GM21360 (cell line): ENCODE data around the gene SEMA3E.
"Not testable (repeated sequence)": the region's sequence is repeated elsewhere in the genome, so short reads cannot be mapped to it uniquely, and the experiment has no call there.

Experiments used
- ATAC-seq: cut with Tn5 transposase; IDR thresholded peaks from one replicate; pipeline ENCODE4 v1.9.1; 2021; ENCODE audit warnings: mild to moderate bottlenecking, moderate library complexity; ENCODE audit not compliant: unreplicated experiment

SEMA3E gene

GRCh38 chr7:83457022-83457892, 191.7 kb downstream of the SEMA3E start:
- no peak for ATAC-seq

GRCh38 chr7:83456413-83456812, 192.5 kb downstream of the SEMA3E start:
- no peak for ATAC-seq

- ATAC-seq, result no peak
Observed at GRCh38 chr7:83455612-83456011, 193.3 kb downstream of the SEMA3E start.

- ATAC-seq, result no peak
Observed at GRCh38 chr7:83452256-83452655, 196.7 kb downstream of the SEMA3E start.

- no peak for ATAC-seq
Observed at GRCh38 chr7:83451501-83452045, 197.4 kb downstream of the SEMA3E start.

- no peak for ATAC-seq
Observed at GRCh38 chr7:83449781-83450180, 199.2 kb downstream of the SEMA3E start.

GRCh38 chr7:83447681-83448080, 201.3 kb downstream of the SEMA3E start:
- ATAC-seq, result no peak

- no peak for ATAC-seq
Observed at GRCh38 chr7:83446102-83446669, 202.8 kb downstream of the SEMA3E start.

GRCh38 chr7:83442911-83443310, 206.0 kb downstream of the SEMA3E start:
- ATAC-seq, result no peak

- no peak for ATAC-seq
Observed at GRCh38 chr7:83439026-83439425, 209.9 kb downstream of the SEMA3E start.

GRCh38 chr7:83430289-83430688, 218.7 kb downstream of the SEMA3E start:
- not testable (repeated sequence) for ATAC-seq

GRCh38 chr7:83429493-83429892, 219.4 kb downstream of the SEMA3E start:
- no peak for ATAC-seq

GRCh38 chr7:83427884-83428283, 221.1 kb downstream of the SEMA3E start:
- no peak for ATAC-seq

- ATAC-seq, result no peak
Observed at GRCh38 chr7:83426325-83426724, 222.6 kb downstream of the SEMA3E start.

GRCh38 chr7:83419013-83419412, 229.9 kb downstream of the SEMA3E start:
- no peak for ATAC-seq

- ATAC-seq, result no peak
Observed at GRCh38 chr7:83415840-83416239, 233.1 kb downstream of the SEMA3E start.

- no peak for ATAC-seq
Observed at GRCh38 chr7:83414947-83415346, 234.0 kb downstream of the SEMA3E start.

GRCh38 chr7:83413831-83414230, 235.1 kb downstream of the SEMA3E start:
- no peak for ATAC-seq

GRCh38 chr7:83413424-83413823, 235.5 kb downstream of the SEMA3E start:
- ATAC-seq, result no peak

- ATAC-seq, result peak; percentile 66
Observed at GRCh38 chr7:83410989-83411591, 237.8 kb downstream of the SEMA3E start.

- ATAC-seq, result no peak
Observed at GRCh38 chr7:83394776-83395175, 254.2 kb downstream of the SEMA3E start.

- no peak for ATAC-seq
Observed at GRCh38 chr7:83388436-83388835, 260.5 kb downstream of the SEMA3E start.
